Ascending aorta (tissue), 2 donors: ENCODE measurements around the gene UBE2K. TPM values are rescaled to one million over a fixed set of nuclear protein-coding genes. Genes with fewer than 3 reads are reported as not detected.
"Not testable (repeated sequence)": the region's sequence is repeated elsewhere in the genome, so short reads cannot be mapped to it uniquely, and the experiment has no call there.

Source experiments
- DNase-seq, 2 donors: peaks; one replicate each; pipeline ENCODE4 v3.0.0-alpha.2; 2019; ENCODE audit warnings: low spot score in 2 of 2
- H3K27ac ChIP-seq, 2 donors: fragments of 200-600 bp; sonication (generic); one replicate each; pipeline ENCODE4 v1.5.1; 2016 to 2017; ENCODE audit warnings: mild to moderate bottlenecking in 1 of 2
- H3K27me3 ChIP-seq: fragments of 200-600 bp; sonication (generic); one replicate; pipeline ENCODE4 v1.5.1; 2017
- H3K36me3 ChIP-seq, 2 donors: fragments of 200-600 bp; sonication (generic); one replicate each; pipeline ENCODE4 v1.5.1; 2016
- H3K4me1 ChIP-seq, 2 donors: fragments of 200-600 bp; sonication (generic); one replicate each; pipeline ENCODE4 v1.5.1; 2016 to 2017; ENCODE audit warnings: mild to moderate bottlenecking in 1 of 2
- H3K4me3 ChIP-seq, 2 donors: fragments of 200-600 bp; sonication (generic); one replicate each; pipeline ENCODE4 v1.5.1; 2016 to 2017; ENCODE audit warnings: mild to moderate bottlenecking in 1 of 2
- H3K9me3 ChIP-seq, 2 donors: fragments of 200-600 bp; sonication (generic); one replicate each; pipeline ENCODE4 v1.5.1; 2016
- intact Hi-C: fragments of 100-400 bp; cut with DNase I; formaldehyde crosslinking; loops from one replicate; pipeline ENCODE4 v1.15.1; 2023
- total RNA-seq: library from RNA; depleted of rRNA; stranded (reverse); fragments of >200 nt; gene quantifications from one replicate; pipeline ENCODE4 v1.1.0, GENCODE V29; 2016
- TF ChIP-seq, protein P1 (sequence below), 3 experiments: fragments of 200-600 bp in 2 of 3; fragments of 450-650 bp in 1 of 3; sonication (generic) in 2 of 3; IDR thresholded peaks; one replicate each; pipeline ENCODE4 v1.5.1; 2016 to 2019; ENCODE audit warnings: antibody characterized with exemption in 3 of 3, mild to moderate bottlenecking in 1 of 3, moderate library complexity in 1 of 3

UBE2K gene
- total RNA-seq, 1 donor from 2014 or later, result 9.7 TPM

DNA sequence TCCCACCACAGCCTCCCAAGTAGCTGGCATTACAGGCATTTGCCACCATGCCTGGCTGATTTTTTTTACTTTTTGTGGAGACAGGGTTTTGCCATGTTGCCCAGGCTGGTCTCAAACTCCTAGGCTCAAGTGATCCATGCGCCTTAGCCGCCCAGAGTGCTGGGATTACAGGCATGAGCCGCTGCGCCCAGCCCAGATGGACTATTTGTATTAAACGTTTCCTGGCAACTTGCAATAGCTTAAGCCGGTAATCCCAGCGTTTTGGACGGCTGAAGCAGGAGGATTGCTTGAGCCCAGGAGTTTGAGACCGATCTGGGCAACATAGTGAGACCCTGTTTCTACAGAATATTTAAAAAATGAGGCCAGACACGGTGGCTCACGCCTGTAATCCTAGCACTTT, 18.4 kb downstream of the UBE2K start:
- no peaks in the 10 kb centered on the region for H3K27me3 ChIP-seq
- no peaks in the 10 kb centered on the region for H3K9me3 ChIP-seq
- intact Hi-C loops, result no loop called here
- no peak overlapping the region for H3K27ac ChIP-seq
- H3K4me1 ChIP-seq, result peaks cover 3 to 19% of the 10 kb centered on the region in 2 donors
- TF ChIP-seq, protein P1, sequence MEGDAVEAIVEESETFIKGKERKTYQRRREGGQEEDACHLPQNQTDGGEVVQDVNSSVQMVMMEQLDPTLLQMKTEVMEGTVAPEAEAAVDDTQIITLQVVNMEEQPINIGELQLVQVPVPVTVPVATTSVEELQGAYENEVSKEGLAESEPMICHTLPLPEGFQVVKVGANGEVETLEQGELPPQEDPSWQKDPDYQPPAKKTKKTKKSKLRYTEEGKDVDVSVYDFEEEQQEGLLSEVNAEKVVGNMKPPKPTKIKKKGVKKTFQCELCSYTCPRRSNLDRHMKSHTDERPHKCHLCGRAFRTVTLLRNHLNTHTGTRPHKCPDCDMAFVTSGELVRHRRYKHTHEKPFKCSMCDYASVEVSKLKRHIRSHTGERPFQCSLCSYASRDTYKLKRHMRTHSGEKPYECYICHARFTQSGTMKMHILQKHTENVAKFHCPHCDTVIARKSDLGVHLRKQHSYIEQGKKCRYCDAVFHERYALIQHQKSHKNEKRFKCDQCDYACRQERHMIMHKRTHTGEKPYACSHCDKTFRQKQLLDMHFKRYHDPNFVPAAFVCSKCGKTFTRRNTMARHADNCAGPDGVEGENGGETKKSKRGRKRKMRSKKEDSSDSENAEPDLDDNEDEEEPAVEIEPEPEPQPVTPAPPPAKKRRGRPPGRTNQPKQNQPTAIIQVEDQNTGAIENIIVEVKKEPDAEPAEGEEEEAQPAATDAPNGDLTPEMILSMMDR (IDR thresholded peaks at IDR 0.05), result no peak
- peaks cover 0 to 5% of the 10 kb centered on the region in 2 donors for H3K36me3 ChIP-seq
- H3K4me3 ChIP-seq, result no peak overlapping the region
- DNase-seq, result no peak

DNA sequence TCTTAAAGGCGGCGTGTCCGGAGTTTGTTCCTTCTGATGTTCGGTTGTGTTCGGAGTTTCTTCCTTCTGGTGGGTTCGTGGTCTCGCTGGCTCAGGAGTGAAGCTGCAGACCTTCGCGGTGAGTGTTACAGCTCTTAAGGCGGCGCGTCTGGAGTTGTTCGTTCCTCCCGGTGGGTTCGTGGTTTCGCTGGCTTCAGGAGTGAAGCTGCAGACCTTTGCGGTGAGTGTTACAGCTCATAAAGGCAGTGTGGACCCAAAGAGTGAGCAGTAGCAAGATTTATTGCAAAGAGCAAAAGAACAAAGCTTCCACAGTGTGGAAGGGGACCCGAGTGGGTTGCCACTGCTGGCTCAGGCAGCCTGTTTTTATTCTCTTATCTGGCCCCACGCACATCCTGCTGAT, 19.8 kb downstream of the UBE2K start:
- H3K36me3 ChIP-seq, H3K4me3 ChIP-seq, H3K27me3 ChIP-seq, H3K27ac ChIP-seq, H3K9me3 ChIP-seq, intact Hi-C loops, DNase-seq: not testable (repeated sequence)
- peaks cover 3 to 17% of the 10 kb centered on the region in 2 donors for H3K4me1 ChIP-seq

DNA sequence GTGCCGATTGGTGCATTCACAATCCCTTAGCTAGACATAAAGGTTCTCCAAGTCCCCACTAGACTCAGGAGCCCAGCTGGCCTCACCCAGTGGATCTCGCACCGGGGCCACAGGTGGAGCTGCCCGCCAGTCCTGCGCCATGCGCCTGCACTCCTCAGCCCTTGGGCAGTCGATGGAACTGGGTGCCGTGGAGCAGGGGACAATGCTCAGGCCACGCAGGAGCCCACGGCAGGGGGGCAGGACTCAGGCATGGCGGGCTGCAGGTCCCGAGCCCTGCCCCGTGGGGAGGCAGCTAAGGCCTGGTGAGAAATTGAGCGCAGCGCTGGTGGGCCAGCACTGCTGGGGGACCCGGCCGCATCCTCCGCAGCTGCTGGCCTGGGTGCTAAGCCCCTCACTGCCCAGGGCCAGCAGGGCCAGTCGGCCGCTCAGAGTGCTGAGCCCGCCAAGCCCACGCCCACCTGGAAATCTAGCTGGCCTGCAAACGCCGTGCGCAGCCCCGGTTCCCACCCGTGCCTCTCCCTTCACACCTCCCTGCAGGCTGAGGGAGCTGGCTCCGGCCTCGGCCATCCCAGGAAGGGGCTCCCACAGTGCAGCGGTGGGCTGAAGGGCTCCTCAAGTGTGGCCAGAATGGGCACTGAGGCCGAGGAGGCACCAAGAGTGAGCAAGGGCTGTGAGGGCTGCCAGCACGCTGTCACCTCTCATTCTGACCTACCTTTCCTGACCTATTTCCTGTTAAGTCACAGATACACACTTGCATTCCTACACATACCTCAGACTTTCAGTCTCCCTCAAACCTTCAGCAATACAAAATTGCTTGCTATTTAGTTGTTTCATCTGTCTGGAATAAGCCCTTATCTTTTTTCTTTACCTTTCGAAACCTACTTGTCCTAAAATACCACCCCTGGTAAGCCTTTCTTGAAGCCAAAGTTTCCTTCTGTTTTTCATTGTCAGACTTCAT, 20.7 kb downstream of the UBE2K start:
- TF ChIP-seq, protein P1 (IDR thresholded peaks at IDR 0.05), result no peak
- Histone ChIP-seq H3K4me3 (no peak overlapping the region), H3K4me1 (peaks cover 3 to 9% of the 10 kb centered on the region in 2 donors), H3K9me3 (no peaks in the 10 kb centered on the region), H3K27me3 (no peaks in the 10 kb centered on the region), H3K27ac (no peak overlapping the region), H3K36me3 (peaks cover 0 to 5% of the 10 kb centered on the region in 2 donors)
- intact Hi-C loops, result no loop called here
- no peak for DNase-seq

DNA sequence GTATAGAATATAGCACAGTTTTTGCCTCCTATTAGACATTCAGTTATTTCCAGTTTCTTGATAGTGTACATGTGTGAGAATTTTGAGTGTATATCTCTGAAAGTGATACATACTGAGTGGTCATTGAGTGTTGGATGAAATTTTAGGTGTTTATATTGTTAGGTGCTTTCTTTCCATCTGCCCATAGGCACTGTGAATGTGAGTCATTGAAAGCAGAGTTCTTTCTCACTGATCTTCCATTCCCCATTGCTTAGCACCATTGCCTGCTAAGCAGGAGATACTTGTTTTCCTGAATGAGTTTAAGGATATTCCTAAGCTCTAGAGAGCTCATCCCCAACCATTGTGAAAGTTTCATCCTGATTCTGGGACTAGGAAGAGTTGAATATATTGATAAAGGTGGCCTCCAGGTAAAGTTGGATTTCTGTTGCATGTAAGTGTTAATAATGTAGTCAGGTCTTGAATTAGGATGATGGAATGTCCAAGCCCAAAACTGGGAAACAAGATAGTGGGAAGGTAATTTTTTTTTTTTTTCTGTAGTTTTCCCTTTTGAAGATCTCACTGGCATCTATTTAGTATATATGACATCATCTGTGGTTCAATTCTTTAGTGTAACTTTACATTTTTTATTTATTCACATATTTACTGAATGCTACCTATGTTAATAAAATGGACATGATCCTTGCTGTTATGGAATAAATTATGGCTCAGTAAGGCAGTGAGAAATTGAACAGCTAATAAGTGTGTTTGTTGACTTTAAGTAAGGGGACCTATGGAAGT, 22.1 kb downstream of the UBE2K start:
- TF ChIP-seq, protein P1 (IDR thresholded peaks at IDR 0.05), result no peak
- Histone ChIP-seq H3K36me3 (peaks cover 0 to 5% of the 10 kb centered on the region in 2 donors), H3K27ac (no peak overlapping the region), H3K9me3 (no peaks in the 10 kb centered on the region), H3K27me3 (no peaks in the 10 kb centered on the region), H3K4me3 (no peak overlapping the region), H3K4me1 (no peaks in the 10 kb centered on the region)
- DNase-seq, result no peak
- intact Hi-C loops, result no loop called here

DNA sequence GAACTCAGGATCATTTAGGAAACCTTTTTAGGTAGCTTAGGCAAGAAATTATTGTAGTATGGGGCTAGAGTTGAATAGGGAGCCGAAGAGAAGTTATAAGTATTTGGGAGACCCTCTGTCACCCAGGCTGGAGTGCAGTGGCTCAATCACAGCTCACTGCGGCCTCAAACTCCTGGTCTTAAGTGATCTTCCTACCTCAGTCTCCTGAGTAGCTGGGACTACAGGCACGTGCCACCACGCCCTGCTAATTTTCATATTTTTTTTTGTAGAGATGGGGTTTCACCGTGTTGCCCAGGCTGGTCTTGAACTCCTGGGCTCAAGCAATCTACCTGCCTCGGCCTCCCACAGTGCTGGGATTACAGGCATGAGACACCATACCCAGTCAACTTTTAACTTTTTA, 23.3 kb downstream of the UBE2K start:
- H3K27me3 ChIP-seq, H3K27ac ChIP-seq, H3K4me3 ChIP-seq, H3K9me3 ChIP-seq, H3K36me3 ChIP-seq, H3K4me1 ChIP-seq, DNase-seq, intact Hi-C loops: not testable (repeated sequence)

DNA sequence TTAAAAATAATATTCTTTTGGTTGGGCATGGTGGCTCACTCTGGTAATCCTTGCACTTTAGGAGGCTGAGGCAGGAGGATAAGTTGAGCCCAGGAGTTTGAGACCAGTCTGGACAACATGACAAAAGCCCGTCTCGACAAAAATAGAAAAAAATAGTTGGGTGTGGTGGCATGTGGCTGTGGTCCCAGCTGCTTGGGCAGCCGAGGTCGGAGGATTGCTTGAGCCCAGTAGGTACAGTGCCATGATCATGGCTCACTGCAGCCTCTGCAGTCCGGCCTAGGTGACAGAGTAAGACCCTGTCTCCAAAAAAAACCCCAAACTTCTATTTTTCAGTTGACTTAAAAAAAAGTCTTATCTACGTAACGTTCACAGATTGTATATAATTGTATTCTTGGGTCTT, 23.9 kb downstream of the UBE2K start:
- Histone ChIP-seq H3K9me3 (no peaks in the 10 kb centered on the region), H3K27ac (no peak overlapping the region), H3K27me3 (no peaks in the 10 kb centered on the region), H3K4me3 (no peak overlapping the region), H3K36me3 (peaks cover 0 to 8% of the 10 kb centered on the region in 2 donors), H3K4me1 (peaks cover 0 to 2% of the 10 kb centered on the region in 2 donors)
- TF ChIP-seq, protein P1 (IDR thresholded peaks at IDR 0.05), result no peak
- intact Hi-C loops, result no loop called here
- DNase-seq, result no peak
